NT2/D1 (cell line): ENCODE measurements around the gene TACR1.

ENCODE experiments used
- SUZ12 ChIP-seq: IDR thresholded peaks from 2 replicates; pipeline ENCODE4 v1.6.1; 2011; ENCODE audit not compliant: insufficient read length, insufficient read depth; ENCODE audit errors: extremely low read depth
- YY1 ChIP-seq: IDR thresholded peaks from 2 replicates; pipeline ENCODE4 v1.6.1; 2011; ENCODE audit not compliant: insufficient read length, insufficient read depth
- ZNF274 ChIP-seq: IDR thresholded peaks from 2 replicates; pipeline ENCODE4 v1.6.1; 2011; ENCODE audit warnings: mild to moderate bottlenecking, low read depth, low read length

GRCh38 chr2:75047189-75047991, 151.9 kb downstream of the TACR1 start:
- TF ChIP-seq ZNF274 (no peak), YY1 (no peak), SUZ12 (no peak)
